Hepatocyte (in vitro differentiated cells): Measurements from ENCODE around the gene COPS9. TPM values are rescaled to one million over a fixed set of nuclear protein-coding genes. Genes with fewer than 3 reads are reported as not detected.

Experiments used
- DNase-seq: peaks from one replicate; pipeline ENCODE4 v3.0.0-alpha.2; 2016; ENCODE audit warnings: low spot score
- H2AFZ ChIP-seq: fragments of 200-600 bp; sonication (generic); 2 replicates; pipeline ENCODE4 v1.6.0; 2016; ENCODE audit warnings: antibody characterized with exemption, mild to moderate bottlenecking
- H3K27ac ChIP-seq: fragments of 200-600 bp; sonication (generic); 2 replicates; pipeline ENCODE4 v1.5.1; 2016; ENCODE audit warnings: mild to moderate bottlenecking
- H3K27me3 ChIP-seq: fragments of 200-600 bp; sonication (generic); 2 replicates; pipeline ENCODE4 v1.6.1; 2016
- H3K36me3 ChIP-seq: fragments of 200-600 bp; sonication (generic); replicated peaks from 2 replicates; pipeline ENCODE4 v1.5.1; 2016; ENCODE audit warnings: low read depth; ENCODE audit not compliant: insufficient read depth
- H3K4me1 ChIP-seq: fragments of 200-600 bp; sonication (generic); 2 replicates; pipeline ENCODE4 v1.5.1; 2016; ENCODE audit warnings: mild to moderate bottlenecking, moderate library complexity; ENCODE audit not compliant: insufficient read depth
- H3K4me2 ChIP-seq: fragments of 200-600 bp; sonication (generic); 2 replicates; pipeline ENCODE4 v1.6.0; 2016
- H3K4me3 ChIP-seq: fragments of 200-600 bp; sonication (generic); 2 replicates; pipeline ENCODE4 v1.5.1; 2016; ENCODE audit warnings: mild to moderate bottlenecking
- H3K79me2 ChIP-seq: fragments of 200-600 bp; sonication (generic); 2 replicates; pipeline ENCODE4 v1.6.0; 2017; ENCODE audit warnings: mild to moderate bottlenecking
- H3K9me2 ChIP-seq: fragments of 200-600 bp; sonication (generic); replicated peaks from 2 replicates; pipeline ENCODE4 v1.6.0; 2017; ENCODE audit warnings: mild to moderate bottlenecking; ENCODE audit not compliant: insufficient read depth
- H3K9me3 ChIP-seq: fragments of 200-600 bp; sonication (generic); 2 replicates; pipeline ENCODE4 v1.5.1; 2016; ENCODE audit warnings: low read depth, mild to moderate bottlenecking
- H4K20me1 ChIP-seq: fragments of 200-600 bp; sonication (generic); 2 replicates; pipeline ENCODE4 v1.6.0; 2016; ENCODE audit warnings: mild to moderate bottlenecking; ENCODE audit not compliant: insufficient read depth, poor library complexity, severe bottlenecking
- EZH2 ChIP-seq: fragments of 200-600 bp; sonication (generic); IDR thresholded peaks from 2 replicates; pipeline ENCODE4 v1.6.1; 2016; ENCODE audit warnings: antibody characterized with exemption, mild to moderate bottlenecking, borderline replicate concordance
- EZH2phosphoT487 ChIP-seq: fragments of 200-600 bp; sonication (generic); IDR thresholded peaks from one replicate; pipeline ENCODE4 v1.6.1; 2018; ENCODE audit warnings: antibody characterized with exemption, mild to moderate bottlenecking, low read depth, moderate library complexity; ENCODE audit not compliant: unreplicated experiment, severe bottlenecking
- WGBS: methylation state at CpG from one replicate; pipeline ENCODE4 v1.1.6; 2016; ENCODE audit warnings: low lambda C conversion rate; ENCODE audit errors: missing lambda C conversion rate; 5-methylcytosine and 5-hydroxymethylcytosine counted together
- polyA plus RNA-seq: library from polyadenylated mRNA; unstranded; fragments of >200 nt; fragmentation: Nextera tagmentation; extraction: Ambion mirVana; gene quantifications from 2 replicates; pipeline ENCODE4 v1.2.1, GENCODE V29; 2016
- total RNA-seq: library from RNA; depleted of rRNA; stranded (reverse); fragments of >200 nt; gene quantifications from 2 replicates; pipeline ENCODE4 v1.2.3, GENCODE V29; 2014
- TF ChIP-seq, protein P1 (sequence below): fragments of 200-600 bp; sonication (generic); IDR thresholded peaks from 2 replicates; pipeline ENCODE4 v1.5.1; 2016; ENCODE audit warnings: antibody characterized with exemption, mild to moderate bottlenecking; ENCODE audit not compliant: poor library complexity

COPS9 gene
- total and polyA plus RNA-seq, 2 experiments from 2014 or later = 109 to 300 TPM

DNA sequence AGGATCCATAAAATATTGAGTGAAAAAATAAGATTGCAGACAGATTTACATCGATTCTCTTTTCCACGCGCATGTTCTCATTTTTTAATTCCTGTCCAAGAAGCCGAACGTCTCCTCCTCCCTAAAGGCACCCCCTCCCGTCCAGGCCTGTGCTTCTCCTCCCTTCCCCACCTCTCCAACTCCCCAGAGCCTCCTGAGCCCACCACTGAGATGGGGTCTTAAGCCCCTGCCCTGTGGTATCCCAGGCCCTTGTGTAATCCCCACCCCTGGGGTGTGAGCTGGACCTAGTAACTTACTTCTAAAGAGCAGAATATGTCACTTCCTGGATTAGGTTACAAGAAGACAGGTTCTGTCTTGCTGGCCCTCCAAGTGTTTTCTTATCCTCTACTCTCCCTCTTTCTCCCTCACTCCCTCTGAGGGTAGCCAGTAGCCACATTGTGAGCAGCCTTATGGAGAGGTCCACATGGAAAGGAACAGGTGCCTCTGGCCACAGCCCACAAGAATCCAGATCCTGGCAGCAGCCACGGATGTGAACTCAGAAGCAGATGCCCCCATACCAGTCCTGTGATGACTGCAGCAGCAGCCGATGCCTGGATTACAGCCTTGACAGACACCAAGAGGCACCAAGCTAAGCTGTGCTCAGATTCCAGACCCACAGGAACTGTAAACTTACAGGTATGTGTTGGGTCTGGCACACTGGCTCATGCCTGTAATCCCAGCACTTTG is 44.0 kb upstream of the COPS9 start:
- Histone ChIP-seq H3K27me3 (peaks cover 18% of the 10 kb centered on the region), H3K9me2 (no peaks in the 10 kb centered on the region)

DNA sequence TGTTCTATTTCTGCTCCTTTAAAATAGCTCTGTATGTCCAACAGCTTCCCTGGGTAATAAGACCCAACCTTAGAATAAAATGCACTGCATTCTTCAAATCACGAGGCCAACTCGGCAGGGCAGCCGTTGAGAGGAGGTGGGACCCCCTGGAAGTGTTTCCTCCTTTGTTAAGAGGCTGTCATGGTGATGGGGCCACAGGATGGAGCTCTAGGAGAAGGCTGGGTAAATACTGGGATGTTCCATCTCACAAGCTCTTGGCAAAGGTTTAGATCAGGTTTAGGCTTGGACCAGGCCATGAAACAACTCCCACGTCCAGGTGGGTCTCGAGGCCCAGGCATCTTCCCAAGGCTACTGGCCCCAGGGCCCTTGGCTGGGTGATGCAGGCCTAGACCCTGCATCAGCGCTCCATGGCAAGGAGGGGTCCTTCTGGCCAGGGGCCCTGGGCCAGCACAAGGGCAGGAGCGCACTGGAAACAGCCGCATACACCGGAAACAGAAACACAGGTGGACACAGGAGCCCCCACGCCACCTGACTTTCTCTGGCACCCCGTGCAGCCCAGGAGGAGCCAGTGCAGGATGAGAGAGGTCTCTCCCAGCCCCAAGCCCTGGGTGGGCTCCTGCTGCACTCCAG is 43.2 kb upstream of the COPS9 start:
- Histone ChIP-seq H3K27ac (no peak overlapping the region), H3K36me3 (no peaks in the 10 kb centered on the region), H4K20me1 (no peaks in the 10 kb centered on the region), H3K27me3 (peaks cover 18% of the 10 kb centered on the region), H3K4me1 (no peaks in the 10 kb centered on the region), H3K4me3 (no peak overlapping the region), H3K4me2 (no peak overlapping the region), H3K79me2 (no peaks in the 10 kb centered on the region), H3K9me2 (no peaks in the 10 kb centered on the region), H2AFZ (no peak overlapping the region), H3K9me3 (no peaks in the 10 kb centered on the region)
- 85% methylated on average over 11 of the region's 11 CpGs for WGBS
- TF ChIP-seq EZH2 (no peak), EZH2phosphoT487 (no peak)
- TF ChIP-seq, protein P1, sequence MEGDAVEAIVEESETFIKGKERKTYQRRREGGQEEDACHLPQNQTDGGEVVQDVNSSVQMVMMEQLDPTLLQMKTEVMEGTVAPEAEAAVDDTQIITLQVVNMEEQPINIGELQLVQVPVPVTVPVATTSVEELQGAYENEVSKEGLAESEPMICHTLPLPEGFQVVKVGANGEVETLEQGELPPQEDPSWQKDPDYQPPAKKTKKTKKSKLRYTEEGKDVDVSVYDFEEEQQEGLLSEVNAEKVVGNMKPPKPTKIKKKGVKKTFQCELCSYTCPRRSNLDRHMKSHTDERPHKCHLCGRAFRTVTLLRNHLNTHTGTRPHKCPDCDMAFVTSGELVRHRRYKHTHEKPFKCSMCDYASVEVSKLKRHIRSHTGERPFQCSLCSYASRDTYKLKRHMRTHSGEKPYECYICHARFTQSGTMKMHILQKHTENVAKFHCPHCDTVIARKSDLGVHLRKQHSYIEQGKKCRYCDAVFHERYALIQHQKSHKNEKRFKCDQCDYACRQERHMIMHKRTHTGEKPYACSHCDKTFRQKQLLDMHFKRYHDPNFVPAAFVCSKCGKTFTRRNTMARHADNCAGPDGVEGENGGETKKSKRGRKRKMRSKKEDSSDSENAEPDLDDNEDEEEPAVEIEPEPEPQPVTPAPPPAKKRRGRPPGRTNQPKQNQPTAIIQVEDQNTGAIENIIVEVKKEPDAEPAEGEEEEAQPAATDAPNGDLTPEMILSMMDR = no peak
- no peak for DNase-seq

More for the DNA sequence above, 44.0 kb upstream of the COPS9 start:
- H3K9me3 ChIP-seq = no peaks in the 10 kb centered on the region
- no peaks in the 10 kb centered on the region for H3K4me1 ChIP-seq
- DNase-seq = no peak
- no peak overlapping the region for H3K27ac ChIP-seq
- WGBS = 78% methylated on average over 8 of the region's 8 CpGs
- H4K20me1 ChIP-seq = no peaks in the 10 kb centered on the region
- no peak overlapping the region for H3K4me3 ChIP-seq
- no peaks in the 10 kb centered on the region for H3K36me3 ChIP-seq
- no peaks in the 10 kb centered on the region for H3K79me2 ChIP-seq
- H2AFZ ChIP-seq = no peak overlapping the region
- no peak overlapping the region for H3K4me2 ChIP-seq
- no peak for TF ChIP-seq EZH2
- TF ChIP-seq, protein P1 = no peak

DNA sequence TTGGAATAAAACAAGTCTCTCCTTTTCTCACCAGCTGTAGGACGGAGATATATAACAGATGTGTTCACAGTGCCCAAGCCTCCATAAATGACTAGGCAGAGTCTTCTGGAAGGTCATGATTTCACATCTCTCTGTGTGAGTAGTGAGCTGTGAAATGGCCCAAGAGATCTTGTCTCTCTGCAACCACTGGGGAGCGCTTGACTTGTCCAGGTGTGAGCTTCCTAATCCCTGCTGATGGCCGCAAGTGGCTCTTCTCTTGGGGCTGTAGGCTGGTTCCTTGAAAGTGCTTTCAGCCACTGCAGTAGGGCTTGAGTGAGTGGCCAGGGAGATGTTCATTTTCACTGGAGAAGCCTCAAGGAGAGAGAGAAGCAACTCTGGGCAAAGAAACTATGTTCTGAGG is 42.5 kb upstream of the COPS9 start:
- H3K79me2 ChIP-seq = no peaks in the 10 kb centered on the region
- no peak overlapping the region for H3K4me2 ChIP-seq
- no peak for TF ChIP-seq EZH2
- TF ChIP-seq EZH2phosphoT487 = no peak
- TF ChIP-seq, protein P1 = no peak
- no peaks in the 10 kb centered on the region for H4K20me1 ChIP-seq
- 80% methylated on average over 3 of the region's 3 CpGs for WGBS
- H3K36me3 ChIP-seq = no peaks in the 10 kb centered on the region
- no peak overlapping the region for H3K4me3 ChIP-seq
- no peaks in the 10 kb centered on the region for H3K4me1 ChIP-seq
- H3K9me2 ChIP-seq = no peaks in the 10 kb centered on the region
- no peak overlapping the region for H2AFZ ChIP-seq
- H3K27ac ChIP-seq = no peak overlapping the region
- no peaks in the 10 kb centered on the region for H3K9me3 ChIP-seq
- peaks cover 18% of the 10 kb centered on the region for H3K27me3 ChIP-seq
- DNase-seq = no peak
